SK-N-SH treated with all-trans-retinoic acid at 6 μM for 48 hours (cell line): ENCODE results near the gene EPC2.

Experiments
- TF ChIP-seq, protein P1 (sequence below): fragments of 250-450 bp; sonication (Bioruptor Pico); IDR thresholded peaks from 2 replicates; pipeline ENCODE4 v1.8.0; 2020; ENCODE audit warnings: mild to moderate bottlenecking, moderate library complexity, borderline replicate concordance
- TF ChIP-seq, protein P2 (sequence below): fragments of 250-450 bp; sonication (Bioruptor Pico); IDR thresholded peaks from 2 replicates; pipeline ENCODE4 v1.8.0; 2021; ENCODE audit warnings: low read depth, mild to moderate bottlenecking, moderate library complexity, borderline replicate concordance

DNA sequence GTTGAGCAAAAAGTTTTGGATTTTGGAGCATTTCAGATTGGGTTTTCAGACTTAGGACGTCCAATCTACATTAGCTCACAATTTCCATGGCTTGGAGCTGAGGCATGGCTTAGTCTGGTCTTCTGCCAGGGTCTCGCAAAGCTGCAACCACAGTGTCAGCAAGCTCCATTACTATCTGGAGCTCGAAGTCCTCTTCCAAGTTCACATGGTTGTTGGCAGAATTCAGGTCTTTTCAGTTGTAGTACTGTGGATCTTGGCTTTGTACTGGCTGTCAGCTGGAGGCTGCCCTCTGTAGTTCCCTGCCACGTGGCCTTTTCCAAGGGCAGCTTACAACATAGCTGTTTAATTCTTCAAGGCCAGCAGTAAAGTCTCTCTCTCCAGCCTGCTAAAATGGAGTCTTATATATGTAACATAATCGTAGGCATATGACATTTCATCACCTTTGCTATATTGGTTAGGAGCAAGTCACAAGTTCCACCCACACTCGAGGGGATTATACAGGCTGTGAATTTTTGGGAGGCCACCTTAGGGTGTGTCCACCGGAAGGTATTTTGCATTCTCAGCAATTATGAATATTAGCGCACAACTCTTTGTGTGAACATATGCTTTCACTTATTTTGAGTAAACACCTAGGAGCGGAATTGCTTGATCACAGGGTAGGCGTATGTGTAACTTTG, 41.5 kb upstream of the EPC2 start:
- TF ChIP-seq, protein P1, sequence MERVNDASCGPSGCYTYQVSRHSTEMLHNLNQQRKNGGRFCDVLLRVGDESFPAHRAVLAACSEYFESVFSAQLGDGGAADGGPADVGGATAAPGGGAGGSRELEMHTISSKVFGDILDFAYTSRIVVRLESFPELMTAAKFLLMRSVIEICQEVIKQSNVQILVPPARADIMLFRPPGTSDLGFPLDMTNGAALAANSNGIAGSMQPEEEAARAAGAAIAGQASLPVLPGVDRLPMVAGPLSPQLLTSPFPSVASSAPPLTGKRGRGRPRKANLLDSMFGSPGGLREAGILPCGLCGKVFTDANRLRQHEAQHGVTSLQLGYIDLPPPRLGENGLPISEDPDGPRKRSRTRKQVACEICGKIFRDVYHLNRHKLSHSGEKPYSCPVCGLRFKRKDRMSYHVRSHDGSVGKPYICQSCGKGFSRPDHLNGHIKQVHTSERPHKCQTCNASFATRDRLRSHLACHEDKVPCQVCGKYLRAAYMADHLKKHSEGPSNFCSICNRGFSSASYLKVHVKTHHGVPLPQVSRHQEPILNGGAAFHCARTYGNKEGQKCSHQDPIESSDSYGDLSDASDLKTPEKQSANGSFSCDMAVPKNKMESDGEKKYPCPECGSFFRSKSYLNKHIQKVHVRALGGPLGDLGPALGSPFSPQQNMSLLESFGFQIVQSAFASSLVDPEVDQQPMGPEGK (CRISPR knock-in tag), result no peak
- TF ChIP-seq, protein P2, sequence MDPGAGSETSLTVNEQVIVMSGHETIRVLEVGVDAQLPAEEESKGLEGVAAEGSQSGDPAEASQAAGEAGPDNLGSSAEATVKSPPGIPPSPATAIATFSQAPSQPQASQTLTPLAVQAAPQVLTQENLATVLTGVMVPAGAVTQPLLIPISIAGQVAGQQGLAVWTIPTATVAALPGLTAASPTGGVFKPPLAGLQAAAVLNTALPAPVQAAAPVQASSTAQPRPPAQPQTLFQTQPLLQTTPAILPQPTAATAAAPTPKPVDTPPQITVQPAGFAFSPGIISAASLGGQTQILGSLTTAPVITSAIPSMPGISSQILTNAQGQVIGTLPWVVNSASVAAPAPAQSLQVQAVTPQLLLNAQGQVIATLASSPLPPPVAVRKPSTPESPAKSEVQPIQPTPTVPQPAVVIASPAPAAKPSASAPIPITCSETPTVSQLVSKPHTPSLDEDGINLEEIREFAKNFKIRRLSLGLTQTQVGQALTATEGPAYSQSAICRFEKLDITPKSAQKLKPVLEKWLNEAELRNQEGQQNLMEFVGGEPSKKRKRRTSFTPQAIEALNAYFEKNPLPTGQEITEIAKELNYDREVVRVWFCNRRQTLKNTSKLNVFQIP (CRISPR knock-in tag), result no peak
